Ishikawa (cell line): ENCODE measurements around the gene NDUFA13.

Experiments used
- CREB1 ChIP-seq: IDR thresholded peaks from 2 replicates; pipeline ENCODE4 v1.6.1; 2012; ENCODE audit warnings: low read depth
- EGR1 ChIP-seq: IDR thresholded peaks from 2 replicates; pipeline ENCODE4 v1.6.1; 2012
- EP300 ChIP-seq: IDR thresholded peaks from 2 replicates; pipeline ENCODE4 v1.6.1; 2012; ENCODE audit warnings: borderline replicate concordance
- MAX ChIP-seq: IDR thresholded peaks from 2 replicates; pipeline ENCODE4 v1.6.1; 2012
- REST ChIP-seq: IDR thresholded peaks from 2 replicates; pipeline ENCODE4 v1.6.1; 2012; ENCODE audit warnings: low read depth, mild to moderate bottlenecking
- TCF12 ChIP-seq: IDR thresholded peaks from 2 replicates; pipeline ENCODE4 v1.6.1; 2012; ENCODE audit warnings: low read depth
- YY1 ChIP-seq: IDR thresholded peaks from 2 replicates; pipeline ENCODE4 v1.6.1; 2012; ENCODE audit warnings: low read depth

- TF ChIP-seq YY1 (no peak), REST (no peak), EP300 (no peak), EGR1 (no peak), MAX (no peak), CREB1 (no peak), TCF12 (no peak)
Observed at GRCh38 chr19:19535311-19536191, 19.5 kb downstream of the NDUFA13 start.
